SK-N-SH (cell line): ENCODE measurements around the gene MAN1B1. TPM values are rescaled to one million over a fixed set of nuclear protein-coding genes. Genes with fewer than 3 reads are reported as not detected.

Source experiments
- CTCF ChIA-PET: fragments of 300-600, 350-600 bp; formaldehyde crosslinking; extraction: SDS; loops from one replicate; lab custom pipeline; 2021; lab: Yijun Ruan, JAX
- POLR2A ChIA-PET: fragments of 350-600 bp; sonication (Branson Sonifier 250); formaldehyde crosslinking; extraction: SDS; loops from one replicate; lab custom pipeline; 2020; ENCODE audit warnings: antibody characterized with exemption, inconsistent platforms; lab: Yijun Ruan, JAX
- DNase-seq: peaks from one replicate; pipeline ENCODE4 v3.0.0; 2012
- H2AFZ ChIP-seq: fragments of 200-600 bp; sonication (generic); 2 replicates; pipeline ENCODE4 v1.8.1; 2016; ENCODE audit warnings: antibody characterized with exemption, mild to moderate bottlenecking, low read depth
- H3F3A ChIP-seq: fragments of 200-600 bp; sonication (generic); replicated peaks from 2 replicates; pipeline ENCODE3; 2016; ENCODE audit warnings: antibody characterized with exemption, mild to moderate bottlenecking; ENCODE audit not compliant: insufficient read depth
- H3K27ac ChIP-seq, 2 experiments: fragments of 200-500 bp in 1 of 2; fragments of 200-600 bp in 1 of 2; sonication (Bioruptor generic) in 1 of 2; sonication (generic), shearing (Covaris generic) in 1 of 2; 2 replicates each; pipeline versions ENCODE4 v1.5.1 to v1.6.1; 2014 to 2016; ENCODE audit warnings: low read depth in 2 of 2, inconsistent platforms in 1 of 2, low read length in 1 of 2, mild to moderate bottlenecking in 1 of 2, mixed read lengths in 1 of 2
- H3K27me3 ChIP-seq: fragments of 200-600 bp; sonication (generic), shearing (Covaris generic); 2 replicates; pipeline ENCODE4 v1.6.1; 2016; ENCODE audit warnings: mixed run types; ENCODE audit not compliant: insufficient read depth
- H3K36me3 ChIP-seq, 2 experiments: fragments of 200-500 bp in 1 of 2; fragments of 200-600 bp in 1 of 2; sonication (Bioruptor generic) in 1 of 2; sonication (generic) in 1 of 2; replicated peaks in 1 of 2; 2 replicates each; pipeline versions ENCODE3 to v1.5.1; 2014 to 2016; ENCODE audit warnings: low read length in 1 of 2, mild to moderate bottlenecking in 1 of 2; ENCODE audit not compliant: insufficient read depth in 2 of 2, control insufficient read depth in 1 of 2
- H3K4me1 ChIP-seq, 2 experiments: fragments of 200-500 bp in 1 of 2; fragments of 200-600 bp in 1 of 2; sonication (Bioruptor generic) in 1 of 2; sonication (generic), shearing (Covaris generic) in 1 of 2; 2 replicates each; pipeline versions ENCODE4 v1.5.1 to v1.6.1; 2014 to 2016; ENCODE audit warnings: low read depth in 1 of 2, low read length in 1 of 2, mixed run types in 1 of 2; ENCODE audit not compliant: insufficient read depth in 2 of 2, control insufficient read depth in 1 of 2
- H3K4me2 ChIP-seq: fragments of 200-600 bp; sonication (generic), shearing (Covaris generic); 2 replicates; pipeline ENCODE4 v1.6.1; 2017; ENCODE audit warnings: mixed run types
- H3K4me3 ChIP-seq, 2 experiments: fragments of 200-500 bp in 1 of 2; fragments of 200-600 bp in 1 of 2; sonication (Bioruptor generic) in 1 of 2; sonication (generic), shearing (Covaris generic) in 1 of 2; 2 replicates each; pipeline versions ENCODE4 v1.5.1 to v1.8.1; 2014 to 2016; ENCODE audit warnings: low read depth in 2 of 2, inconsistent platforms in 1 of 2, low read length in 1 of 2, mild to moderate bottlenecking in 1 of 2, mixed read lengths in 1 of 2, moderate library complexity in 1 of 2
- H3K79me2 ChIP-seq: fragments of 200-600 bp; sonication (generic); 2 replicates; pipeline ENCODE4 v1.8.1; 2017; ENCODE audit warnings: mild to moderate bottlenecking; ENCODE audit not compliant: insufficient read depth
- H3K9ac ChIP-seq: fragments of 200-600 bp; sonication (generic); 2 replicates; pipeline ENCODE4 v1.6.1; 2017; ENCODE audit warnings: mixed run types
- H3K9me2 ChIP-seq: fragments of 200-600 bp; sonication (generic); 2 replicates; pipeline ENCODE4 v1.6.1; 2017; ENCODE audit warnings: mixed run types
- H3K9me3 ChIP-seq: fragments of 200-600 bp; sonication (generic); 2 replicates; pipeline ENCODE4 v1.6.1; 2017; ENCODE audit warnings: mixed run types, mild to moderate bottlenecking, moderate library complexity
- H4K20me1 ChIP-seq: fragments of 200-600 bp; sonication (generic); 2 replicates; pipeline ENCODE4 v1.6.1; 2017; ENCODE audit warnings: mild to moderate bottlenecking, mixed run types; ENCODE audit not compliant: insufficient read depth
- CHD2 ChIP-seq: fragments of 150-350 bp; IDR thresholded peaks from 2 replicates; pipeline ENCODE4 v1.6.1; 2018; ENCODE audit warnings: low read length; ENCODE audit not compliant: partially characterized antibody
- FOSL2 ChIP-seq: IDR thresholded peaks from 2 replicates; pipeline ENCODE4 v1.4.0; 2012; ENCODE audit warnings: low read depth, mild to moderate bottlenecking, moderate library complexity, borderline replicate concordance
- FOXJ3 ChIP-seq: sonication (generic); formaldehyde crosslinking; IDR thresholded peaks from 2 replicates; pipeline ENCODE4 v1.5.1; 2020; ENCODE audit warnings: mild to moderate bottlenecking, missing genetic modification reagents
- GATA2 ChIP-seq: sonication (generic); formaldehyde crosslinking; IDR thresholded peaks from 2 replicates; pipeline ENCODE4 v1.5.0; 2020; ENCODE audit warnings: mild to moderate bottlenecking, missing genetic modification reagents
- MXI1 ChIP-seq: IDR thresholded peaks from 2 replicates; pipeline ENCODE4 v1.6.1; 2012; ENCODE audit warnings: mild to moderate bottlenecking, low read depth, low read length, improper control_type of control experiment
- NFIC ChIP-seq: IDR thresholded peaks from 2 replicates; pipeline ENCODE4 v1.4.0; 2012; ENCODE audit warnings: borderline replicate concordance
- POLR2AphosphoS5 ChIP-seq: IDR thresholded peaks from 2 replicates; pipeline ENCODE4 v1.6.1; 2012; ENCODE audit warnings: low read depth, low read length
- RCOR1 ChIP-seq: fragments of 150-350 bp; IDR thresholded peaks from 2 replicates; pipeline ENCODE4 v1.6.1; 2017; ENCODE audit warnings: antibody characterized with exemption, low read length
- REST ChIP-seq: IDR thresholded peaks from 2 replicates; pipeline ENCODE4 v1.6.1; 2012; ENCODE audit warnings: mild to moderate bottlenecking, low read depth, low read length, moderate library complexity
- RFX5 ChIP-seq: IDR thresholded peaks from 2 replicates; pipeline ENCODE4 v1.6.1; 2012; ENCODE audit warnings: mild to moderate bottlenecking, improper control_type of control experiment, low read length
- TCF12 ChIP-seq: IDR thresholded peaks from 2 replicates; pipeline ENCODE4 v1.4.0; 2012
- WGBS: methylation state at CpG from one replicate; pipeline ENCODE4 v1.1.6; 2017; ENCODE audit warnings: low lambda C conversion rate; 5-methylcytosine and 5-hydroxymethylcytosine counted together
- polyA plus RNA-seq, 3 experiments: library from polyadenylated mRNA; depleted of rRNA; stranded (reverse); fragments of >200 nt; gene quantifications; 2 replicates each; pipeline ENCODE4 v1.2.3, GENCODE V29; 2012
- TF ChIP-seq, protein P1 (sequence below): IDR thresholded peaks from 2 replicates; pipeline ENCODE4 v1.4.0; 2012; ENCODE audit warnings: low read depth

MAN1B1 gene
- polyA plus RNA-seq, 1 of the 3 experiments (the other 2 are of a cell fraction) = 57.8 TPM

DNA sequence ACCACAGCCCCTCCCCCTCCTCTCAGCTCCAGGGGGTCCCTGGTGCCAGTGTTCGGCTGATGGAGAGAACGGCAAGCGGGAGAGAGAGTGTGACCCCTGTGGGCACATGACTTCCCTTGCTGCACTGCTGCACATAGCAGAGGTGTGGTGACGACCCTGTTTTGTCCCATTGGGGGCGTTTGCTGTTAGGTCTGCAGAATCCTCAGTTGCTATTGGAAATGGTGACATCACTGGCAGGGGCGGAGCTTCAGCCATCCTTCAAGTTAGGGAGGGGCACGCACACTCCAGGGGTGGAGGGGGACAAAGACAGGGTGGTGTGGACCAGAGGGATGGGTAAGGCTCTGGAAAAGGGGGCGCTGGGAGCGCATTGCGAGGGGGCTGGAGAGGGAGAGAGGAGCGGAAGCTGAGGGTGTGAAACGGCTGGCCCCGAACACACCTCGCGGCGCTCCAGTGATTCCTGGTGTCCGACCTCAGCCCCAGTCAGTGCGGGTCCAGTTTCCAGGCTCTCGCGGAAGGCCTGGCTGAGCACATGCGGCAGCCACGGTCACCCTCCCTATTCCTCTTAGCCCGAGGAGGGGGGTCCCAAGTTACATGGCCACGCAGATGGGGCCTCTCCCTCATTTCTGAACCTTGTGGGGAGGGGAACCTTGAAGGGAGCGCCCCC, 51.4 kb downstream of the MAN1B1 start:
- Histone ChIP-seq H3K4me2 (peak overlapping the region; percentile 73; the same call in 1 of the 2 replicates), H3K4me3 (peak overlapping the region in 1 of 2 experiments; percentile 35; a peak in 1 of 4 replicates), H3K9ac (no peak overlapping the region), H3K27ac (peak overlapping the region in 1 of 2 experiments; percentile 51; a peak in 1 of 4 replicates), H3K9me2 (no peaks in the 10 kb centered on the region), H2AFZ (no peak overlapping the region), H3K9me3 (no peaks in the 10 kb centered on the region), H3K36me3 (no peaks in the 10 kb centered on the region), H3K4me1 (peaks cover 0 to 8% of the 10 kb centered on the region in 2 experiments; a peak in 1 of 4 replicates), H3K27me3 (peaks cover 14% of the 10 kb centered on the region), H3K79me2 (no peaks in the 10 kb centered on the region), H3F3A (no peaks in the 10 kb centered on the region), H4K20me1 (no peaks in the 10 kb centered on the region)
- TF ChIP-seq, protein P1, sequence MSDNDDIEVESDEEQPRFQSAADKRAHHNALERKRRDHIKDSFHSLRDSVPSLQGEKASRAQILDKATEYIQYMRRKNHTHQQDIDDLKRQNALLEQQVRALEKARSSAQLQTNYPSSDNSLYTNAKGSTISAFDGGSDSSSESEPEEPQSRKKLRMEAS = no peak
- TF ChIP-seq GATA2 (CRISPR knock-in tag) (no peak), CHD2 (no peak), RCOR1 (no peak), TCF12 (no peak), RFX5 (peak; percentile 9; the same call in 1 of the 2 replicates), NFIC (no peak), POLR2AphosphoS5 (no peak), FOSL2 (no peak), MXI1 (peak; percentile 47; the same call in 1 of the 2 replicates)
- DNase-seq = peak; percentile 96
- ChIA-PET POLR2A (interaction anchor here (1.0 to 3.0 kb wide), 15 partner anchors 8 to 103 kb away, joined by 3 to 32 read pairs (median 5); partner anchors contain the start of genes LRRC26, RNF224, TPRN and TUBB4B), CTCF (interaction anchor here (0.6 to 3.1 kb wide), 11 partner anchors 9 to 190 kb away, joined by 3 to 14 read pairs (median 4); partner anchors contain the start of genes ANAPC2, RNF224, SSNA1 and TMEM210)
- WGBS = 8% methylated on average over 24 of the region's 25 CpGs

- no peaks in the 10 kb centered on the region for H3F3A ChIP-seq
- H4K20me1 ChIP-seq = no peaks in the 10 kb centered on the region
- peaks cover 14% of the 10 kb centered on the region for H3K27me3 ChIP-seq
- peak within 1 kb of the TSS in 1 of 2 experiments; percentile 51; a peak in 1 of 4 replicates for H3K27ac ChIP-seq
- peak within 1 kb of the TSS; percentile 73 for H3K4me2 ChIP-seq
- DNase-seq = peak; percentile 70
- 16% methylated on average over 25 of the region's 104 CpGs for WGBS
- peaks cover 0 to 8% of the 10 kb centered on the region in 2 experiments; a peak in 1 of 4 replicates for H3K4me1 ChIP-seq
- H3K9ac ChIP-seq = no peak within 1 kb of the TSS
- H3K36me3 ChIP-seq = no peaks in the 10 kb centered on the region
- POLR2A ChIA-PET = interaction anchor here (0.8 to 3.0 kb wide), 18 partner anchors 9 to 102 kb away, joined by 3 to 32 read pairs (median 4); partner anchors contain the start of genes LRRC26, RNF224, TMEM210 and TPRN
- peak within 1 kb of the TSS in 1 of 2 experiments; percentile 35; a peak in 2 of 4 replicates for H3K4me3 ChIP-seq
- TF ChIP-seq REST (peak; percentile 97), FOXJ3 (CRISPR knock-in tag) (no peak)
- CTCF ChIA-PET = interaction anchor here (0.6 to 3.1 kb wide), 9 partner anchors 10 to 130 kb away, joined by 3 to 14 read pairs (median 4); partner anchors contain the start of genes ANAPC2, RNF224, SSNA1 and TMEM210
- no peaks in the 10 kb centered on the region for H3K9me2 ChIP-seq
- H3K9me3 ChIP-seq = no peaks in the 10 kb centered on the region
- H2AFZ ChIP-seq = no peak within 1 kb of the TSS
- no peaks in the 10 kb centered on the region for H3K79me2 ChIP-seq
Observed at GRCh38 chr9:137138722-137139467, 52.1 kb downstream of the MAN1B1 start, which contains the start of gene GRIN1. Gene GRIN1 (plus strand): TSS chr9:137139154. CDS start chr9:137139487, 333 bp downstream.
